IMR-90 (cell line): ENCODE data around the gene SARM1.

Source experiments
- CTCF ChIP-seq: conservative IDR thresholded peaks from 2 replicates; pipeline ENCODE4 v1.5.1; 2012; ENCODE audit warnings: mild to moderate bottlenecking, low read depth, low read length, improper control_type of control experiment
- ELK1 ChIP-seq: fragments of 150-350 bp; IDR thresholded peaks from 2 replicates; pipeline ENCODE4 v1.6.1; 2016; ENCODE audit warnings: low read depth, mild to moderate bottlenecking, low read length, moderate library complexity, borderline replicate concordance
- FOS ChIP-seq: fragments of 150-350 bp; IDR thresholded peaks from 2 replicates; pipeline ENCODE4 v1.6.1; 2016; ENCODE audit warnings: low read depth, low read length
- MAZ ChIP-seq: IDR thresholded peaks from 2 replicates; pipeline ENCODE4 v1.6.1; 2012; ENCODE audit warnings: low read depth, mild to moderate bottlenecking, low read length, improper control_type of control experiment, moderate library complexity, borderline replicate concordance
- MXI1 ChIP-seq: IDR thresholded peaks from 2 replicates; pipeline ENCODE4 v1.6.1; 2012; ENCODE audit warnings: low read depth, mild to moderate bottlenecking, low read length, moderate library complexity, borderline replicate concordance
- POLR2A ChIP-seq: IDR thresholded peaks from 2 replicates; pipeline ENCODE4 v1.6.1; 2012; ENCODE audit warnings: mild to moderate bottlenecking, low read depth, low read length
- RAD21 ChIP-seq: IDR thresholded peaks from 2 replicates; pipeline ENCODE4 v1.6.1; 2012; ENCODE audit warnings: low read length, improper control_type of control experiment
- RCOR1 ChIP-seq: IDR thresholded peaks from 2 replicates; pipeline ENCODE4 v1.6.1; 2012; ENCODE audit warnings: mild to moderate bottlenecking, low read length, improper control_type of control experiment; ENCODE audit not compliant: insufficient replicate concordance
- RFX5 ChIP-seq: IDR thresholded peaks from 2 replicates; pipeline ENCODE4 v1.8.0; 2012; ENCODE audit warnings: low read depth, mild to moderate bottlenecking, low read length, moderate library complexity
- USF2 ChIP-seq: fragments of 150-350 bp; IDR thresholded peaks from 2 replicates; pipeline ENCODE4 v1.6.1; 2017; ENCODE audit warnings: mild to moderate bottlenecking, antibody characterized with exemption, low read length, low read depth

DNA sequence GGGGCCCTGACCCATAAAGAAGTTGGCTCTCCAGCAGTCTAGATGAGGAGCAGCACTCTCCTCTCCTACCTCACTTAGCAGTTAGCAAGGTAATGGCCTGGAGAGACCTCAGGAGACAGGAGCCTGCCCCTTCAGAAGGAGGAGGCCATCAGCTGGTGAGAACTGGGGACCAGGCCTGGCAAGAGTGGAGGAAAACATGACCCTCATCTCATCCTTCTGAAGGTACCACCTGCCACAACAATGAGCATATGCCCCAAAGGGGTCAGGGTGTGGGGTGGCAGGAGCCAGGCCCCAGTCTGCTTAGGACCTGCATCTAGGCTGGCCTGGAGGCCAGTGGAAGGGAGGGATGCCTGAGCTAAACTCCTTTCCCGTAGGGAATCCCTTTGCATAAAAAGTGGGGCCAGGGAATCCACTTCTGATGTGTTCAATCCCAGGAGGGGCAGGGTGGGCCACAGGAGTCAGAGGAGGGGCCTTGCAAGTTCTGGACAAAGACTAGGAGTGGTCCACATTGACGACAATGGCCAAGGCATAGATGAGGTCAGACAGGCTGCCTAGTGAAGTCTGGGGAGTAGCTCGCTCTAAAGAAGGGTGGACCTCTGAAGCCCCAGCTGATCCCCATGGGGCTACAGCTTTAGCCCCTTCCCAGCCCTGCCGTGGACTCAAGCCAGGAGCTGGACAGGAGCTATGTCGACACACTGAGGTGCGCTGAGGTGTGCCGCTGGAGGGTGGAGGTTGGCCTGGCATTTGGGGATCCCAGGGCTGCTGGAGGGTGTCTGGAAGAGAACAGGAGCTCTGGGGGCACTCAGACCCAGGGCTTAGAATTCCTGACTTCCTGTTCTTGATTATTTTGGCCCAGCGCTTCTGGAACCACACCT, 7.5 kb upstream of the SARM1 start:
- TF ChIP-seq FOS: no peak
- no peak for TF ChIP-seq POLR2A
- TF ChIP-seq RCOR1: no peak
- no peak for TF ChIP-seq CTCF
- TF ChIP-seq MXI1: no peak
- no peak for TF ChIP-seq RAD21
- no peak for TF ChIP-seq USF2
- no peak for TF ChIP-seq MAZ
- no peak for TF ChIP-seq RFX5
- TF ChIP-seq ELK1: no peak
